GM19239 (cell line): ENCODE measurements around the gene RBM10.
A peak's percentile ranks its signal among the peaks of the same experiment; 100 is the strongest.

ENCODE experiments used
- DNase-seq: peaks from one replicate; pipeline ENCODE4 v3.0.0; 2011; ENCODE audit warnings: low spot score; ENCODE audit not compliant: insufficient read length
- FAIRE-seq: peaks from 2 replicates; lab custom pipeline; 2011; peaks lifted over from hg19 to GRCh38; lab: Jason Lieb, UNC

Gene RBM10

DNA sequence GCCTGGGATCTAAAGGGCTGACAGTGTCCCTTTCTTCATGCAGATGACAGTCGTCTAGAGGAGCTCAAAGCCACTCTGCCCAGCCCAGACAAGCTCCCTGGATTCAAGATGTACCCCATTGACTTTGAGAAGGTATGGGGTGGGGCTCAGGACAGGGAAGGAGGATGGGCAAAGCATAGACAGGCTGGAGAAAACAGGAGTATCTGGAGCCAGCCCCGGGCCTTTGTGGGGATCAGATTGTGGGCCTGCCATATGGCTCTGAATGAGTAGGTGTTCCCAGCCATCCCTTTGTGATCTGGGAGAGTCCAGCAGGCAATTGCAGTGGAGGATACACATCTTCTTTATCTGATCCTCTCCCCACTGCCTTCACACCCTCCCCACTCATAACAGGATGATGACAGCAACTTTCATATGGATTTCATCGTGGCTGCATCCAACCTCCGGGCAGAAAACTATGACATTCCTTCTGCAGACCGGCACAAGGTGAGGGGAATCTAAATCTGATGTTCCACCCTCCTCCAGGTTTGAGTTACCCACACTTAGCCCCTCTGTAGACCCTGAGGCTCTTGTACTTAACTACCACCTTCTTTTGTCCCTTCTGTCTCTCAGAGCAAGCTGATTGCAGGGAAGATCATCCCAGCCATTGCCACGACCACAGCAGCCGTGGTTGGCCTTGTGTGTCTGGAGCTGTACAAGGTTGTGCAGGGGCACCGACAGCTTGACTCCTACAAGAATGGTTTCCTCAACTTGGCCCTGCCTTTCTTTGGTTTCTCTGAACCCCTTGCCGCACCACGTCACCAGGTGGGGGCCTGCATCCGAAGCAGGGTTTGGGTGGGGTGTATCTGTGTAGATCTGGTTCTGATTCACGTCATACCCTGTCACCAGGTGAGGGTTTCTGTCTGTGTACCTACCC lies 67.6 kb downstream of the RBM10 start:
- DNase-seq (no peak), FAIRE-seq (no peak)

DNA sequence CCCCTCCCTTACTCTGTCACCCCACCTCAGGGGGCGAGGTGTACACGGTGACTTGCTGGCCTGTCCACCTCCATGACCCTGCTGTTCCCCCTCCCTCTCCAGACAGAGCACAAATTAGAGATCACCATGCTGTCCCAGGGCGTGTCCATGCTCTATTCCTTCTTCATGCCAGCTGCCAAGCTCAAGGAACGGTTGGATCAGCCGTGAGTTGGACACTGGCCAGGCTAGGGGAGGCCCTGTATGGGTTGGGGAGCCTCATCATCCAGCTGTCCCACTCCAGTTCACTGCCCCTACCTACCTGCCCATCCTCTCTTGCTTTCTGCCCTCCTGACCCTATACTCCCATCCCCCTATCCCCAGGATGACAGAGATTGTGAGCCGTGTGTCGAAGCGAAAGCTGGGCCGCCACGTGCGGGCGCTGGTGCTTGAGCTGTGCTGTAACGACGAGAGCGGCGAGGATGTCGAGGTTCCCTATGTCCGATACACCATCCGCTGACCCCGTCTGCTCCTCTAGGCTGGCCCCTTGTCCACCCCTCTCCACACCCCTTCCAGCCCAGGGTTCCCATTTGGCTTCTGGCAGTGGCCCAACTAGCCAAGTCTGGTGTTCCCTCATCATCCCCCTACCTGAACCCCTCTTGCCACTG lies 69.5 kb downstream of the RBM10 start:
- DNase-seq = no peak
- FAIRE-seq = no peak

DNA sequence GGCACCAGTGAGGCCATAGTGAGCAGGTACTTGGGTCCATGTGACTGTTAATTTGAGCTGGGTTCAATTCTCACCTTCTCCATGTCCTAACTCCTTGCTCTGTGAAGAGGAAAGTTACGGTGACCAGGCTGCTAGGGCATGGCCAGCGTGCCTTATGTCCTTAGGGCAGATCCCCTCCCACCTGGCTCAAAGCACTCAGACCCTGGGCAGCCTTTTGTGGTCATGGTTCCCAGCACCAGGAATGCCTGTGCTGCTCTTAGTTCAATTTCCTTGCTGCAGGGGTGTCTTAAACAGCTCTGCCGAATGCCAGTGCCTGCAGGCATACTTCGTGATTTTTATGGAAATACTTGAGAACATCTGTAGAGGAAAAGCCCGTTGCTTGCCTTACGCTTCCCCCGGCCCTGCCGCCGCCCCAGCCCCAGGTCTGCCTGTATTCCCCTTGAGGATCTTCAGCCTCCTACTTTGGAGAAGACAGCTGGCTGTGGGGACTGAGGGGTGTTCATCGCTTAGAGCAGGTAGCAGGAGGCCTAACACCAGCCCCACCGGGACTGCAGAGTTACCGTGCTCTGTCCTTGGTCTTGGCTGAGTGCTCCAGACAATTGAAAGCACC lies 70.4 kb downstream of the RBM10 start:
- FAIRE-seq = no peak
- DNase-seq = no peak

DNA sequence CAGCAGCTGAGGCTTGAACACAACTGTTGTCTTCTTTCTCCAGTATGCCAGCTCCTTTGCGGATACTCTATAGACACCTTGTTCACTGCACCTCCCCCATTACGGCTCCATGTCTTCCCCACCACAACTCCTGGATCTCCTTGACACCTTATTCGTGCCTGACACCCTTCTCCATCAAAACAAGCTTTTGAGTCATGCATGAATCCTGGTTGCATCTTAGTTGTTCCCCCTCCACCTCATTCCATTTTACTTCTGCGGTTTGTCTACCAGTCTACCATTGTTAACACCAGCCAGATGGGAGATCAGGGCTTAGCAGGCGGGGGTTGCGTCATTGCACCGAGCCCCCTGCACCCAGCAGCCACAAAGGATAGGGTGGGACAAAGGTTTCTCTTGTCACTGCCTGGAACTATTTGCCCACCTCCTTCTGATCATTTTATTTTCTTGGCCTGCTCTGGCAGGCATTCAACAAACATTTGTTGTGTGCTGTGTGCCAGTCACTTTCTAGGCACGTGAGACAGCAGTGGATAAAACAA lies 71.4 kb downstream of the RBM10 start:
- no peak for DNase-seq

GRCh38 chrX:47217121-47217851 lies 72.3 kb downstream of the RBM10 start:
- no peak for FAIRE-seq
- no peak for DNase-seq

More for the DNA sequence above, 71.4 kb downstream of the RBM10 start:
- no peak for FAIRE-seq

- DNase-seq (peak; percentile 65), FAIRE-seq (peak; percentile 99)
Measured at GRCh38 chrX:47217852-47218279, 72.8 kb downstream of the RBM10 start.

- DNase-seq (peak; percentile 69), FAIRE-seq (no peak)
Measured at GRCh38 chrX:47218280-47218919, 73.4 kb downstream of the RBM10 start, which contains the start of gene CDK16. Gene CDK16, plus strand, starts transcription at chrX:47218681. Its CDS starts 4,877 bp downstream, at chrX:47223558.

- peak; percentile 10 for DNase-seq
- FAIRE-seq = no peak
Measured at GRCh38 chrX:47218920-47219815, 74.1 kb downstream of the RBM10 start.

DNA sequence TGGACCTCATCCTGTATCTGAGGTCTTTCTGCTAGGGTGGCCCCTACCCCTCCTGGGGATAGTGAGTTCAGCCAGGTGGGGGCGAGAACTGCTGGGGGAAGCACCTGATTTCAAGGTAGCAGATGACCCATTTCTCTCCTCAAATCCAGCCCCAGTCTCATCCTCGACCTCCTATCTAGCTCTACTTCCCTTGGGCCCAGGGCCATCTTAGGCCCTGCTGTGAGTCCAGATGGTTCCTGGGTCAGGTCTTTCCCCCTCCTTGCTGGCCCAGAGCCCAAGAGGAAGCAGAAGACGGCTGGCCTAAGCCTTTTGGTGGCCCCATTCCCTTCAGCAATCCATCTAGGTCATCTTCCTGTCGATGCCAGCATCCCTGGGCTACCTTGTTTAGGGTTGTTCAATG lies 76.7 kb downstream of the RBM10 start:
- no peak for DNase-seq
- FAIRE-seq = no peak

GRCh38 chrX:47222751-47223350 lies 77.8 kb downstream of the RBM10 start:
- no peak for DNase-seq
- FAIRE-seq = no peak

DNA sequence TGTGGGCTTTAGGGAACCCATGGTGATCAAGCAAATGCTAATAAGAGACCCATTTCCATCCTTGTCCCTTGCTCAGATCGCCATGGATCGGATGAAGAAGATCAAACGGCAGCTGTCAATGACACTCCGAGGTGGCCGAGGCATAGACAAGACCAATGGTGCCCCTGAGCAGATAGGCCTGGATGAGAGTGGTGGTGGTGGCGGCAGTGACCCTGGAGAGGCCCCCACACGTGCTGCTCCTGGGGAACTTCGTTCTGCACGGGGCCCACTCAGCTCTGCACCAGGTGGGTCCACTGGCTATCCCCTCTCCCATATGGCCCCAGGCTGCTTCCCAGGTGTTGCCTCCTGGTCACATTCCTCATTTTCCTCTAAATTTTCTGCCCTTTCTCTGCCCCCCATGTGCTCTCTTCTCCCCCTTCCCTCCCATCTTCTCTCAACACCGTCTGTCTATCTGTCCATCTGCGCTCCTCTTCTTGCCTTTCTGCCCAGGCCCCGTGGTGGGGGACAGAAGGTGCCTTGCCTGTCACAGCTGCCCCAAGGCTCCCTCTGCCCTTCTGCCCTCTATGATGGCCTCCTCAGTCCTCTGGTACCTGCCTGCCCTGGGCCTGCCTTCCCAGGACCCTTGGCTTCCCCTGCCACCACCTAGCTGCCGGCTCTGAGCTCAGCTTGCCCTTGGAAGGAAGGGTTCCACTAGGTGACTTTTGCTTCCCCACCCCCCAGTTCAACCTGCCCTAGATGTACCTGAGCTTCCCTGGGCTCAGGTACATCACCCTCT lies 78.6 kb downstream of the RBM10 start:
- FAIRE-seq = no peak
- DNase-seq = no peak

GRCh38 chrX:47224266-47224895 lies 79.4 kb downstream of the RBM10 start:
- FAIRE-seq (no peak), DNase-seq (no peak)

DNA sequence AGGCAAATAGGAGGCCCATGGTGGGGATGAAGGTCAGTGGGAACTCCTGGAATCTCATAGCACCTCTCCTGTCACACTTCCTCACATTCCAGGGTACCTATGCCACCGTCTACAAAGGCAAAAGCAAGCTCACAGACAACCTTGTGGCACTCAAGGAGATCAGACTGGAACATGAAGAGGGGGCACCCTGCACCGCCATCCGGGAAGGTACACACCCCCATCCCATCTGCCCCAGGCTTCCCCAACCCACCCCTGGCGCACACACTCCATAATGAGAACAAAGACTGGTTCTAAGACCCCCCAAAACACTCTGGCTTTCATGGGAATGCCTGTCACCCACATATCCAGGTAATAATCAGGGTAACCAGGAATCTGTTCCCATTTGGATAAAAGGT lies 79.9 kb downstream of the RBM10 start:
- FAIRE-seq (no peak), DNase-seq (no peak)

GRCh38 chrX:47226071-47226470 lies 81.0 kb downstream of the RBM10 start:
- FAIRE-seq (no peak), DNase-seq (no peak)

- FAIRE-seq (no peak), DNase-seq (no peak)
Measured at GRCh38 chrX:47226531-47227333, 81.7 kb downstream of the RBM10 start.

GRCh38 chrX:47227334-47227583 lies 82.2 kb downstream of the RBM10 start:
- no peak for FAIRE-seq
- no peak for DNase-seq
